Mammary epithelial cell (primary cell): Measurements from ENCODE around the gene CUX1.

ENCODE experiments used
- CTCF ChIP-seq, 2 donors: IDR thresholded peaks in 1 of 2; conservative IDR thresholded peaks in 1 of 2; 2 replicates each; pipeline ENCODE4 v1.5.1; 2011 to 2012; ENCODE audit warnings: inconsistent platforms in 2 of 2, low read length in 2 of 2, mild to moderate bottlenecking in 2 of 2, control low read depth in 1 of 2, low read depth in 1 of 2; ENCODE audit not compliant: insufficient read depth in 1 of 2; ENCODE audit errors: extremely low read depth in 1 of 2
- EZH2 ChIP-seq: IDR thresholded peaks from 2 replicates; pipeline ENCODE4 v1.6.1; 2012; ENCODE audit warnings: low read length, inconsistent platforms, borderline replicate concordance

GRCh38 chr7:102287111-102287980 is 469.9 kb downstream of the CUX1 start:
- TF ChIP-seq CTCF (conservative IDR thresholded peaks at IDR 0.05 in 1 of 2, IDR thresholded peaks at IDR 0.05 in 1 of 2; ENCODE audit: extremely low read depth in 1 of 2, insufficient read depth in 1 of 2, low read depth in 1 of 2, low read length in 2 of 2) (no peak), EZH2 (no peak)
